ENCODE results near the gene DLGAP1.
A peak's percentile ranks its signal among the peaks of the same experiment; 100 is the strongest.

The DLGAP1 gene

GRCh38 chr18:3885209-3885792 is 569.8 kb downstream of the DLGAP1 start:
- Histone ChIP-seq H3K4me1 (ENCODE audit: control extremely low read depth in 1 of 4, control insufficient read depth in 4 of 4, insufficient read depth in 4 of 4, low read length in 3 of 4) (peaks cover 0 to 14% (median 10%) of the 10 kb centered on the region in 4 experiments), H3K9me3 (ENCODE audit: control extremely low read depth in 1 of 5, control insufficient read depth in 4 of 5, insufficient read depth in 2 of 5, low read depth in 1 of 5, low read length in 4 of 5) (no peaks in the 10 kb centered on the region), H3K36me3 (ENCODE audit: control insufficient read depth in 4 of 4, insufficient read depth in 4 of 4, low read length in 3 of 4) (no peaks in the 10 kb centered on the region), H3K27ac (ENCODE audit: insufficient read depth in 1 of 2, low read depth in 1 of 2, low read length in 2 of 2, poor library complexity in 1 of 2, severe bottlenecking in 2 of 2) (no peak overlapping the region), H3K4me3 (ENCODE audit: control insufficient read depth in 1 of 7, extremely low read depth in 1 of 7, insufficient read depth in 4 of 7, low read depth in 2 of 7, low read length in 6 of 7) (no peak overlapping the region), H3K27me3 (replicated peaks in 2 of 5; ENCODE audit: control insufficient read depth in 4 of 5, insufficient read depth in 5 of 5, low read length in 4 of 5) (no peaks in the 10 kb centered on the region)
- WGBS (ENCODE audit: insufficient coverage) = 100% methylated on average over 2 of the region's 2 CpGs
- ChIA-PET POLR2A (no interaction called here), CTCF (interaction anchor here (1.0 to 1.9 kb wide), 6 partner anchors 11 to 114 kb away, joined by 3 to 9 read pairs (median 4); no protein-coding TSS in a partner anchor)
- DNase-seq = peak; percentile 21 to 67 (median 55)

GRCh38 chr18:3879836-3880120 is 575.3 kb downstream of the DLGAP1 start:
- Histone ChIP-seq H3K9me3 (ENCODE audit: control extremely low read depth in 1 of 5, control insufficient read depth in 4 of 5, insufficient read depth in 2 of 5, low read depth in 1 of 5, low read length in 4 of 5) (peaks cover 0 to 6% (median 0%) of the 10 kb centered on the region in 5 experiments), H3K4me1 (ENCODE audit: control extremely low read depth in 1 of 4, control insufficient read depth in 4 of 4, insufficient read depth in 4 of 4, low read length in 3 of 4) (peaks cover 5 to 41% (median 11%) of the 10 kb centered on the region in 4 experiments), H3K36me3 (ENCODE audit: control insufficient read depth in 4 of 4, insufficient read depth in 4 of 4, low read length in 3 of 4) (no peaks in the 10 kb centered on the region), H3K27me3 (replicated peaks in 2 of 5; ENCODE audit: control insufficient read depth in 4 of 5, insufficient read depth in 5 of 5, low read length in 4 of 5) (no peaks in the 10 kb centered on the region), H3K27ac (ENCODE audit: insufficient read depth in 1 of 2, low read depth in 1 of 2, low read length in 2 of 2, poor library complexity in 1 of 2, severe bottlenecking in 2 of 2) (no peak overlapping the region), H3K4me3 (ENCODE audit: control insufficient read depth in 1 of 7, extremely low read depth in 1 of 7, insufficient read depth in 4 of 7, low read depth in 2 of 7, low read length in 6 of 7) (no peak overlapping the region)
- CTCF ChIA-PET = interaction anchor here (1.4 to 2.2 kb wide), 2 partner anchors 10 to 108 kb away, joined by 6 to 7 read pairs; no protein-coding TSS in a partner anchor
- POLR2A ChIA-PET = no interaction called here
- WGBS (ENCODE audit: insufficient coverage) = 97% methylated on average over 19 of the region's 19 CpGs
- no peak for DNase-seq

GRCh38 chr18:3879114-3879835 is 575.8 kb downstream of the DLGAP1 start:
- Histone ChIP-seq H3K4me1 (ENCODE audit: control extremely low read depth in 1 of 4, control insufficient read depth in 4 of 4, insufficient read depth in 4 of 4, low read length in 3 of 4) (peaks cover 5 to 41% (median 11%) of the 10 kb centered on the region in 4 experiments), H3K27me3 (replicated peaks in 2 of 5; ENCODE audit: control insufficient read depth in 4 of 5, insufficient read depth in 5 of 5, low read length in 4 of 5) (peaks cover 0 to 2% (median 0%) of the 10 kb centered on the region in 5 experiments), H3K9me3 (ENCODE audit: control extremely low read depth in 1 of 5, control insufficient read depth in 4 of 5, insufficient read depth in 2 of 5, low read depth in 1 of 5, low read length in 4 of 5) (peaks cover 0 to 6% (median 0%) of the 10 kb centered on the region in 5 experiments), H3K4me3 (ENCODE audit: control insufficient read depth in 1 of 7, extremely low read depth in 1 of 7, insufficient read depth in 4 of 7, low read depth in 2 of 7, low read length in 6 of 7) (no peak overlapping the region), H3K27ac (ENCODE audit: insufficient read depth in 1 of 2, low read depth in 1 of 2, low read length in 2 of 2, poor library complexity in 1 of 2, severe bottlenecking in 2 of 2) (no peak overlapping the region), H3K36me3 (ENCODE audit: control insufficient read depth in 4 of 4, insufficient read depth in 4 of 4, low read length in 3 of 4) (no peaks in the 10 kb centered on the region)
- ChIA-PET CTCF (interaction anchor here (2.2 kb wide), 1 partner anchor 9 kb away, joined by 6 read pairs; no protein-coding TSS in a partner anchor), POLR2A (no interaction called here)
- no peak for DNase-seq
- WGBS (ENCODE audit: insufficient coverage) = 97% methylated on average over 59 of the region's 59 CpGs

- peaks cover 5 to 45% (median 12%) of the 10 kb centered on the region in 4 experiments for H3K4me1 ChIP-seq (ENCODE audit: control extremely low read depth in 1 of 4, control insufficient read depth in 4 of 4, insufficient read depth in 4 of 4, low read length in 3 of 4)
- H3K4me3 ChIP-seq (ENCODE audit: control insufficient read depth in 1 of 7, extremely low read depth in 1 of 7, insufficient read depth in 4 of 7, low read depth in 2 of 7, low read length in 6 of 7) = peak overlapping the region in 1 of 7 experiments; percentile 6
- CTCF ChIA-PET = interaction anchor here (1.1 kb wide), 1 partner anchor 131 kb away, joined by 3 read pairs; no protein-coding TSS in a partner anchor
These were observed 576.7 kb downstream of the DLGAP1 start for GRCh38 chr18:3878401-3878800.

GRCh38 chr18:3877678-3878077 is 577.4 kb downstream of the DLGAP1 start:
- ChIA-PET CTCF (interaction anchor here (1.1 to 1.8 kb wide), 2 partner anchors 106 to 131 kb away, joined by 3 to 6 read pairs; no protein-coding TSS in a partner anchor), POLR2A (no interaction called here)
- H3K4me1 ChIP-seq (ENCODE audit: control extremely low read depth in 1 of 4, control insufficient read depth in 4 of 4, insufficient read depth in 4 of 4, low read length in 3 of 4) = peaks cover 5 to 45% (median 12%) of the 10 kb centered on the region in 4 experiments
- peaks cover 0 to 6% (median 0%) of the 10 kb centered on the region in 5 experiments for H3K9me3 ChIP-seq (ENCODE audit: control extremely low read depth in 1 of 5, control insufficient read depth in 4 of 5, insufficient read depth in 2 of 5, low read depth in 1 of 5, low read length in 4 of 5)
- no peaks in the 10 kb centered on the region for H3K36me3 ChIP-seq (ENCODE audit: control insufficient read depth in 4 of 4, insufficient read depth in 4 of 4, low read length in 3 of 4)
- DNase-seq = peak; percentile 17 to 66 (median 55)
- no peak overlapping the region for H3K4me3 ChIP-seq (ENCODE audit: control insufficient read depth in 1 of 7, extremely low read depth in 1 of 7, insufficient read depth in 4 of 7, low read depth in 2 of 7, low read length in 6 of 7)
- no CpG with 5 or more reads among the region's 2 CpGs for WGBS (ENCODE audit: insufficient coverage)
- H3K27ac ChIP-seq (ENCODE audit: insufficient read depth in 1 of 2, low read depth in 1 of 2, low read length in 2 of 2, poor library complexity in 1 of 2, severe bottlenecking in 2 of 2) = no peak overlapping the region
- H3K27me3 ChIP-seq (replicated peaks in 2 of 5; ENCODE audit: control insufficient read depth in 4 of 5, insufficient read depth in 5 of 5, low read length in 4 of 5) = peaks cover 0 to 2% (median 0%) of the 10 kb centered on the region in 5 experiments

More at GRCh38 chr18:3878401-3878800, 576.7 kb downstream of the DLGAP1 start:
- Histone ChIP-seq H3K36me3 (ENCODE audit: control insufficient read depth in 4 of 4, insufficient read depth in 4 of 4, low read length in 3 of 4) (no peaks in the 10 kb centered on the region), H3K9me3 (ENCODE audit: control extremely low read depth in 1 of 5, control insufficient read depth in 4 of 5, insufficient read depth in 2 of 5, low read depth in 1 of 5, low read length in 4 of 5) (peaks cover 0 to 6% (median 0%) of the 10 kb centered on the region in 5 experiments), H3K27ac (ENCODE audit: insufficient read depth in 1 of 2, low read depth in 1 of 2, low read length in 2 of 2, poor library complexity in 1 of 2, severe bottlenecking in 2 of 2) (no peak overlapping the region), H3K27me3 (replicated peaks in 2 of 5; ENCODE audit: control insufficient read depth in 4 of 5, insufficient read depth in 5 of 5, low read length in 4 of 5) (peaks cover 0 to 2% (median 0%) of the 10 kb centered on the region in 5 experiments)
- WGBS (ENCODE audit: insufficient coverage) = no CpG with 5 or more reads among the region's 7 CpGs
- POLR2A ChIA-PET = no interaction called here
- peak in 1 of 3 donors; percentile 7 for DNase-seq

- H3K4me3 ChIP-seq (ENCODE audit: control insufficient read depth in 1 of 7, extremely low read depth in 1 of 7, insufficient read depth in 4 of 7, low read depth in 2 of 7, low read length in 6 of 7) = no peak overlapping the region
- CTCF ChIA-PET = interaction anchor here (0.8 to 1.5 kb wide), 4 partner anchors 20 to 211 kb away, joined by 3 read pairs; no protein-coding TSS in a partner anchor
- peaks cover 0 to 2% (median 0%) of the 10 kb centered on the region in 5 experiments for H3K27me3 ChIP-seq (replicated peaks in 2 of 5; ENCODE audit: control insufficient read depth in 4 of 5, insufficient read depth in 5 of 5, low read length in 4 of 5)
- peaks cover 0 to 6% (median 0%) of the 10 kb centered on the region in 5 experiments for H3K9me3 ChIP-seq (ENCODE audit: control extremely low read depth in 1 of 5, control insufficient read depth in 4 of 5, insufficient read depth in 2 of 5, low read depth in 1 of 5, low read length in 4 of 5)
- no peak overlapping the region for H3K27ac ChIP-seq (ENCODE audit: insufficient read depth in 1 of 2, low read depth in 1 of 2, low read length in 2 of 2, poor library complexity in 1 of 2, severe bottlenecking in 2 of 2)
- peaks cover 5 to 41% (median 12%) of the 10 kb centered on the region in 4 experiments for H3K4me1 ChIP-seq (ENCODE audit: control extremely low read depth in 1 of 4, control insufficient read depth in 4 of 4, insufficient read depth in 4 of 4, low read length in 3 of 4)
- peak in 2 of 3 donors; percentile 14 to 24 for DNase-seq
- WGBS (ENCODE audit: insufficient coverage) = 5% methylated on average over 2 of the region's 2 CpGs
- no peaks in the 10 kb centered on the region for H3K36me3 ChIP-seq (ENCODE audit: control insufficient read depth in 4 of 4, insufficient read depth in 4 of 4, low read length in 3 of 4)
- POLR2A ChIA-PET = no interaction called here
These were observed 579.1 kb downstream of the DLGAP1 start for GRCh38 chr18:3875961-3876360.
